GM12878 (cell line): ENCODE measurements around the gene PLCG2. TPM values are rescaled to one million over a fixed set of nuclear protein-coding genes. Genes with fewer than 3 reads are reported as not detected.

Experiments used
- CEBPZ ChIP-seq: fragments of 150-350 bp; IDR thresholded peaks from 2 replicates; pipeline ENCODE4 v1.6.1; 2016; ENCODE audit warnings: low read depth, low read length
- CHD4 ChIP-seq: fragments of 200-600 bp; sonication (generic); IDR thresholded peaks from 2 replicates; pipeline ENCODE4 v1.6.1; 2016; ENCODE audit warnings: mild to moderate bottlenecking
- CREB1 ChIP-seq: IDR thresholded peaks from 2 replicates; pipeline ENCODE4 v1.6.1; 2012; ENCODE audit warnings: low read depth, mild to moderate bottlenecking, inconsistent platforms
- EP300 ChIP-seq, 2 experiments: fragments of 150-350 bp in 1 of 2; IDR thresholded peaks; 2 replicates each; pipeline ENCODE4 v1.6.1; 2011 to 2012; ENCODE audit warnings: low read depth in 2 of 2, low read length in 2 of 2, borderline replicate concordance in 1 of 2, improper control_type of control experiment in 1 of 2, inconsistent platforms in 1 of 2; ENCODE audit not compliant: control insufficient read depth in 1 of 2
- FOS ChIP-seq: IDR thresholded peaks from 3 replicates; pipeline ENCODE4 v1.6.1; 2011; ENCODE audit warnings: borderline replicate concordance; ENCODE audit not compliant: insufficient read length; ENCODE audit errors: extremely low read depth
- FOXM1 ChIP-seq: IDR thresholded peaks from 2 replicates; pipeline ENCODE4 v1.6.1; 2012; ENCODE audit warnings: low read depth, mild to moderate bottlenecking, inconsistent platforms, low read length, moderate library complexity
- GABPA ChIP-seq: IDR thresholded peaks from 2 replicates; pipeline ENCODE4 v1.6.1; 2014; ENCODE audit warnings: antibody characterized with exemption, low read depth, mild to moderate bottlenecking, inconsistent platforms
- HDAC6 ChIP-seq: fragments of 200-600 bp; sonication (generic); IDR thresholded peaks from one replicate; pipeline ENCODE4 v1.8.0; 2017; ENCODE audit warnings: antibody characterized with exemption; ENCODE audit not compliant: unreplicated experiment
- IKZF2 ChIP-seq, 2 experiments: fragments of 450-650 bp; IDR thresholded peaks; 2 replicates each; pipeline ENCODE4 v1.6.1; 2017; ENCODE audit warnings: mild to moderate bottlenecking in 2 of 2, moderate library complexity in 2 of 2
- MTA3 ChIP-seq: IDR thresholded peaks from 2 replicates; pipeline ENCODE4 v1.6.1; 2012; ENCODE audit warnings: low read length, inconsistent platforms, borderline replicate concordance
- MYB ChIP-seq: fragments of 150-350 bp; IDR thresholded peaks from 2 replicates; pipeline ENCODE4 v1.6.1; 2014; ENCODE audit warnings: mild to moderate bottlenecking, low read depth, low read length, borderline replicate concordance
- MYC ChIP-seq: IDR thresholded peaks from 2 replicates; pipeline ENCODE4 v1.6.1; 2011; ENCODE audit warnings: mild to moderate bottlenecking, low read length, moderate library complexity, inconsistent platforms; ENCODE audit not compliant: insufficient read depth, insufficient replicate concordance, insufficient read length, severe bottlenecking
- NRF1 ChIP-seq: conservative IDR thresholded peaks from 2 replicates; pipeline ENCODE4 v1.6.1; 2011; ENCODE audit warnings: mild to moderate bottlenecking, low read depth, low read length, improper control_type of control experiment
- POLR2AphosphoS5 ChIP-seq: IDR thresholded peaks from 2 replicates; pipeline ENCODE4 v1.6.1; 2011; ENCODE audit warnings: mild to moderate bottlenecking, low read length, inconsistent platforms
- SMAD5 ChIP-seq: IDR thresholded peaks from 2 replicates; pipeline ENCODE4 v1.6.1; 2016; ENCODE audit warnings: antibody characterized with exemption, low read depth
- SP1 ChIP-seq: IDR thresholded peaks from one replicate; pipeline ENCODE4 v1.6.1; 2011; ENCODE audit warnings: low read depth, low read length
- SREBF1 ChIP-seq: IDR thresholded peaks from 2 replicates; pipeline ENCODE4 v1.6.1; 2012; ENCODE audit warnings: mild to moderate bottlenecking, low read length
- SREBF2 ChIP-seq: IDR thresholded peaks from 2 replicates; pipeline ENCODE4 v1.6.1; 2012; ENCODE audit warnings: mild to moderate bottlenecking, low read length
- TCF12 ChIP-seq: IDR thresholded peaks from 2 replicates; pipeline ENCODE4 v1.6.1; 2011; ENCODE audit warnings: low read depth, mild to moderate bottlenecking, low read length
- YBX1 ChIP-seq: fragments of 450-650 bp; IDR thresholded peaks from 2 replicates; pipeline ENCODE4 v1.6.1; 2016; ENCODE audit warnings: antibody characterized with exemption
- ZSCAN29 ChIP-seq: fragments of 450-650 bp; IDR thresholded peaks from 2 replicates; pipeline ENCODE4 v1.6.1; 2017; ENCODE audit warnings: mild to moderate bottlenecking, moderate library complexity
- polyA plus RNA-seq, 11 experiments: library from polyadenylated mRNA; depleted of rRNA in 4 of 11; unstranded in 6 of 11; stranded (reverse) in 5 of 11; fragments of >200 nt; fragmentation: Nextera tagmentation in 4 of 11; fragmentation: Illumina TruSeq in 1 of 11; extraction: Ambion mirVana in 4 of 11; extraction: Trizol in 1 of 11; gene quantifications; 1 replicate in 1 of 11; 2 replicates in 10 of 11; pipeline versions ENCODE4 v1.2.1 to v1.2.3, GENCODE V29; 2011 to 2016; ENCODE audit warnings: inconsistent platforms in 2 of 11, missing spikeins in 2 of 11, low read depth in 1 of 11
- total RNA-seq, 4 experiments: library from RNA; depleted of rRNA in 3 of 4; stranded (reverse); fragments of >200 nt in 3 of 4; fragmentation: Illumina TruSeq in 1 of 4; extraction: Trizol in 1 of 4; gene quantifications; 2 replicates each; pipeline versions ENCODE4 v1.2.1 to v1.2.3, GENCODE V29; 2013 to 2021
- TF ChIP-seq, protein P1 (sequence below): fragments of 450-650 bp; IDR thresholded peaks from 2 replicates; pipeline ENCODE4 v1.6.1; 2016; ENCODE audit warnings: mild to moderate bottlenecking, moderate library complexity, borderline replicate concordance

PLCG2 gene
- total and polyA plus RNA-seq, 10 of the 15 experiments (the other 5 are each of a cell fraction or from before 2014, with no cell fraction given), result 47.6 to 256 (median 149) TPM

DNA sequence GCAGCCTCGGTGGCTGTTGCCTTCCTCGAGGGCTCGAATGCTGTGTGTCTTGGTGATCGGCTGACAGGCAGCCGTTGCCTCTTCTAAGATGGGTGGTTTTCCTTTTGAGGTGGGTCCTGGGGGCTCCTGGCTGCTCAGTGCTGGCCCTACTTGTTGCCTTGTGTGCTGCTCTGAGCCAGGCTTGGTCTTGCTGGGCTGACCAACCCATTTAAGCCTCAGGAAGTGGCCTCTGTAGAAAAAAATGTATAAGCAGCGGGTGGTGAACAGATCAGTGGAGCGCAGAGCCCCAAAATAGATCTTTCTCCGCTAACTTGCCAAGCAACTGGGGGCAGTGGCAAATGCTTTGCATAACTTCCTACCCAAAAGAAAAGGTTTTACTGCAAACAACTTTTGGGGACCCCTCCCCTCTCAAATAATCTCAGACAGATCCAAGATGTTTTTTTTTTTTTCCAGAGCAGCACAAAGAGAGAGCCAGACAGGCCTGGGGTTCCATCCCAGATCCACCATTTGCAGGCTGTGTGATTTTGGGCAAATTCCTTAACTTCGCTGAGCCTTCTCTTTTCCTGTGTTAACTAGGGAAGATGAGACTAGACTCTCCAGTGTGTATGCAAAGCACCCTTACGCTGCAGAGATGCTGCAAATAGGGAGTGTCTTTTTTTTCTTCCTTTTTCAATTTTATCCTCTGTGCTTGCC, 42.5 kb downstream of the PLCG2 start (continued):
- peak; percentile 34 to 94; a peak in 2 of 4 replicates for TF ChIP-seq EP300 (IDR thresholded peaks at IDR 0.05; ENCODE audit: borderline replicate concordance in 1 of 2, control insufficient read depth in 1 of 2, low read depth in 2 of 2, low read length in 2 of 2)
- no peak for TF ChIP-seq GABPA
- TF ChIP-seq SMAD5, result peak; percentile 63; the same call in 1 of the 2 replicates
- TF ChIP-seq TCF12, result no peak; the same call in 1 of the 2 replicates
- no peak for TF ChIP-seq CREB1
- no peak for TF ChIP-seq SREBF1
- TF ChIP-seq MYC, result no peak
- peak; percentile 66 for TF ChIP-seq SP1
- TF ChIP-seq MTA3, result no peak
- TF ChIP-seq, protein P1, sequence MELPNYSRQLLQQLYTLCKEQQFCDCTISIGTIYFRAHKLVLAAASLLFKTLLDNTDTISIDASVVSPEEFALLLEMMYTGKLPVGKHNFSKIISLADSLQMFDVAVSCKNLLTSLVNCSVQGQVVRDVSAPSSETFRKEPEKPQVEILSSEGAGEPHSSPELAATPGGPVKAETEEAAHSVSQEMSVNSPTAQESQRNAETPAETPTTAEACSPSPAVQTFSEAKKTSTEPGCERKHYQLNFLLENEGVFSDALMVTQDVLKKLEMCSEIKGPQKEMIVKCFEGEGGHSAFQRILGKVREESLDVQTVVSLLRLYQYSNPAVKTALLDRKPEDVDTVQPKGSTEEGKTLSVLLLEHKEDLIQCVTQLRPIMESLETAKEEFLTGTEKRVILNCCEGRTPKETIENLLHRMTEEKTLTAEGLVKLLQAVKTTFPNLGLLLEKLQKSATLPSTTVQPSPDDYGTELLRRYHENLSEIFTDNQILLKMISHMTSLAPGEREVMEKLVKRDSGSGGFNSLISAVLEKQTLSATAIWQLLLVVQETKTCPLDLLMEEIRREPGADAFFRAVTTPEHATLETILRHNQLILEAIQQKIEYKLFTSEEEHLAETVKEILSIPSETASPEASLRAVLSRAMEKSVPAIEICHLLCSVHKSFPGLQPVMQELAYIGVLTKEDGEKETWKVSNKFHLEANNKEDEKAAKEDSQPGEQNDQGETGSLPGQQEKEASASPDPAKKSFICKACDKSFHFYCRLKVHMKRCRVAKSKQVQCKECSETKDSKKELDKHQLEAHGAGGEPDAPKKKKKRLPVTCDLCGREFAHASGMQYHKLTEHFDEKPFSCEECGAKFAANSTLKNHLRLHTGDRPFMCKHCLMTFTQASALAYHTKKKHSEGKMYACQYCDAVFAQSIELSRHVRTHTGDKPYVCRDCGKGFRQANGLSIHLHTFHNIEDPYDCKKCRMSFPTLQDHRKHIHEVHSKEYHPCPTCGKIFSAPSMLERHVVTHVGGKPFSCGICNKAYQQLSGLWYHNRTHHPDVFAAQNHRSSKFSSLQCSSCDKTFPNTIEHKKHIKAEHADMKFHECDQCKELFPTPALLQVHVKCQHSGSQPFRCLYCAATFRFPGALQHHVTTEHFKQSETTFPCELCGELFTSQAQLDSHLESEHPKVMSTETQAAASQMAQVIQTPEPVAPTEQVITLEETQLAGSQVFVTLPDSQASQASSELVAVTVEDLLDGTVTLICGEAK, result peak; percentile 28; the same call in 1 of the 2 replicates
- TF ChIP-seq CEBPZ, result no peak
- peak; percentile 72 to 75 for TF ChIP-seq IKZF2 (IDR thresholded peaks at IDR 0.05)
- no peak for TF ChIP-seq SREBF2
- TF ChIP-seq POLR2AphosphoS5, result peak; percentile 83
- no peak for TF ChIP-seq FOS
- no peak for TF ChIP-seq NRF1
- TF ChIP-seq MYB, result no peak
- TF ChIP-seq HDAC6, result no peak
- no peak for TF ChIP-seq YBX1
- TF ChIP-seq CHD4, result no peak
- TF ChIP-seq FOXM1, result no peak
- TF ChIP-seq ZSCAN29, result 0 out of 2 replicates have a peak, but pooled peaks have one; percentile 7
